SK-N-SH (cell line): ENCODE results near the gene DHRS12. TPM values are rescaled to one million over a fixed set of nuclear protein-coding genes. Genes with fewer than 3 reads are reported as not detected.
A peak's percentile ranks its signal among the peaks of the same experiment; 100 is the strongest.

Experiments
- CTCF ChIA-PET: fragments of 300-600, 350-600 bp; formaldehyde crosslinking; extraction: SDS; loops from one replicate; lab custom pipeline; 2021; lab: Yijun Ruan, JAX
- POLR2A ChIA-PET: fragments of 350-600 bp; sonication (Branson Sonifier 250); formaldehyde crosslinking; extraction: SDS; loops from one replicate; lab custom pipeline; 2020; ENCODE audit warnings: antibody characterized with exemption, inconsistent platforms; lab: Yijun Ruan, JAX
- DNase-seq: peaks from one replicate; pipeline ENCODE4 v3.0.0; 2012
- H2AFZ ChIP-seq: fragments of 200-600 bp; sonication (generic); 2 replicates; pipeline ENCODE4 v1.8.1; 2016; ENCODE audit warnings: antibody characterized with exemption, mild to moderate bottlenecking, low read depth
- H3F3A ChIP-seq: fragments of 200-600 bp; sonication (generic); replicated peaks from 2 replicates; pipeline ENCODE3; 2016; ENCODE audit warnings: antibody characterized with exemption, mild to moderate bottlenecking; ENCODE audit not compliant: insufficient read depth
- H3K27ac ChIP-seq, 2 experiments: fragments of 200-500 bp in 1 of 2; fragments of 200-600 bp in 1 of 2; sonication (Bioruptor generic) in 1 of 2; sonication (generic), shearing (Covaris generic) in 1 of 2; 2 replicates each; pipeline versions ENCODE4 v1.5.1 to v1.6.1; 2014 to 2016; ENCODE audit warnings: low read depth in 2 of 2, inconsistent platforms in 1 of 2, low read length in 1 of 2, mild to moderate bottlenecking in 1 of 2, mixed read lengths in 1 of 2
- H3K27me3 ChIP-seq: fragments of 200-600 bp; sonication (generic), shearing (Covaris generic); 2 replicates; pipeline ENCODE4 v1.6.1; 2016; ENCODE audit warnings: mixed run types; ENCODE audit not compliant: insufficient read depth
- H3K36me3 ChIP-seq, 2 experiments: fragments of 200-500 bp in 1 of 2; fragments of 200-600 bp in 1 of 2; sonication (Bioruptor generic) in 1 of 2; sonication (generic) in 1 of 2; replicated peaks in 1 of 2; 2 replicates each; pipeline versions ENCODE3 to v1.5.1; 2014 to 2016; ENCODE audit warnings: low read length in 1 of 2, mild to moderate bottlenecking in 1 of 2; ENCODE audit not compliant: insufficient read depth in 2 of 2, control insufficient read depth in 1 of 2
- H3K4me1 ChIP-seq, 2 experiments: fragments of 200-500 bp in 1 of 2; fragments of 200-600 bp in 1 of 2; sonication (Bioruptor generic) in 1 of 2; sonication (generic), shearing (Covaris generic) in 1 of 2; 2 replicates each; pipeline versions ENCODE4 v1.5.1 to v1.6.1; 2014 to 2016; ENCODE audit warnings: low read depth in 1 of 2, low read length in 1 of 2, mixed run types in 1 of 2; ENCODE audit not compliant: insufficient read depth in 2 of 2, control insufficient read depth in 1 of 2
- H3K4me2 ChIP-seq: fragments of 200-600 bp; sonication (generic), shearing (Covaris generic); 2 replicates; pipeline ENCODE4 v1.6.1; 2017; ENCODE audit warnings: mixed run types
- H3K4me3 ChIP-seq, 2 experiments: fragments of 200-500 bp in 1 of 2; fragments of 200-600 bp in 1 of 2; sonication (Bioruptor generic) in 1 of 2; sonication (generic), shearing (Covaris generic) in 1 of 2; 2 replicates each; pipeline versions ENCODE4 v1.5.1 to v1.8.1; 2014 to 2016; ENCODE audit warnings: low read depth in 2 of 2, inconsistent platforms in 1 of 2, low read length in 1 of 2, mild to moderate bottlenecking in 1 of 2, mixed read lengths in 1 of 2, moderate library complexity in 1 of 2
- H3K79me2 ChIP-seq: fragments of 200-600 bp; sonication (generic); 2 replicates; pipeline ENCODE4 v1.8.1; 2017; ENCODE audit warnings: mild to moderate bottlenecking; ENCODE audit not compliant: insufficient read depth
- H3K9ac ChIP-seq: fragments of 200-600 bp; sonication (generic); 2 replicates; pipeline ENCODE4 v1.6.1; 2017; ENCODE audit warnings: mixed run types
- H3K9me2 ChIP-seq: fragments of 200-600 bp; sonication (generic); 2 replicates; pipeline ENCODE4 v1.6.1; 2017; ENCODE audit warnings: mixed run types
- H3K9me3 ChIP-seq: fragments of 200-600 bp; sonication (generic); 2 replicates; pipeline ENCODE4 v1.6.1; 2017; ENCODE audit warnings: mixed run types, mild to moderate bottlenecking, moderate library complexity
- H4K20me1 ChIP-seq: fragments of 200-600 bp; sonication (generic); 2 replicates; pipeline ENCODE4 v1.6.1; 2017; ENCODE audit warnings: mild to moderate bottlenecking, mixed run types; ENCODE audit not compliant: insufficient read depth
- CHD2 ChIP-seq: fragments of 150-350 bp; IDR thresholded peaks from 2 replicates; pipeline ENCODE4 v1.6.1; 2018; ENCODE audit warnings: low read length; ENCODE audit not compliant: partially characterized antibody
- ELF1 ChIP-seq: IDR thresholded peaks from 2 replicates; pipeline ENCODE4 v1.4.0; 2012
- EP300 ChIP-seq, 2 experiments: IDR thresholded peaks; 2 replicates each; pipeline versions ENCODE4 v1.4.0 to v1.6.1; 2012; ENCODE audit warnings: borderline replicate concordance in 1 of 2, low read depth in 1 of 2, low read length in 1 of 2
- EZH2phosphoT487 ChIP-seq: fragments of 200-600 bp; sonication (generic); IDR thresholded peaks from 2 replicates; pipeline ENCODE4 v1.6.1; 2017; ENCODE audit warnings: low read depth, mixed run types, mild to moderate bottlenecking, antibody characterized with exemption, moderate library complexity, borderline replicate concordance
- FOSL2 ChIP-seq: IDR thresholded peaks from 2 replicates; pipeline ENCODE4 v1.4.0; 2012; ENCODE audit warnings: low read depth, mild to moderate bottlenecking, moderate library complexity, borderline replicate concordance
- FOXJ3 ChIP-seq: sonication (generic); formaldehyde crosslinking; IDR thresholded peaks from 2 replicates; pipeline ENCODE4 v1.5.1; 2020; ENCODE audit warnings: mild to moderate bottlenecking, missing genetic modification reagents
- FOXM1 ChIP-seq: IDR thresholded peaks from 2 replicates; pipeline ENCODE4 v1.4.0; 2012; ENCODE audit warnings: low read depth, mild to moderate bottlenecking
- GABPA ChIP-seq: IDR thresholded peaks from 2 replicates; pipeline ENCODE4 v1.4.0; 2012; ENCODE audit warnings: low read depth, mild to moderate bottlenecking
- JUND ChIP-seq: IDR thresholded peaks from 2 replicates; pipeline ENCODE4 v1.4.0; 2012
- MEF2A ChIP-seq: IDR thresholded peaks from 2 replicates; pipeline ENCODE4 v1.4.0; 2012; ENCODE audit warnings: low read depth, borderline replicate concordance
- MXI1 ChIP-seq: IDR thresholded peaks from 2 replicates; pipeline ENCODE4 v1.6.1; 2012; ENCODE audit warnings: mild to moderate bottlenecking, low read depth, low read length, improper control_type of control experiment
- NFIC ChIP-seq: IDR thresholded peaks from 2 replicates; pipeline ENCODE4 v1.4.0; 2012; ENCODE audit warnings: borderline replicate concordance
- RAD21 ChIP-seq: IDR thresholded peaks from 2 replicates; pipeline ENCODE4 v1.6.1; 2012; ENCODE audit warnings: mild to moderate bottlenecking, low read length
- RCOR1 ChIP-seq: fragments of 150-350 bp; IDR thresholded peaks from 2 replicates; pipeline ENCODE4 v1.6.1; 2017; ENCODE audit warnings: antibody characterized with exemption, low read length
- RXRA ChIP-seq: IDR thresholded peaks from 2 replicates; pipeline ENCODE4 v1.4.0; 2012; ENCODE audit warnings: low read depth, mild to moderate bottlenecking, borderline replicate concordance
- SMC3 ChIP-seq: IDR thresholded peaks from 2 replicates; pipeline ENCODE4 v1.6.1; 2012; ENCODE audit warnings: low read depth, low read length, improper control_type of control experiment
- TAF1 ChIP-seq: IDR thresholded peaks from 2 replicates; pipeline ENCODE4 v1.6.1; 2012; ENCODE audit warnings: low read depth, mild to moderate bottlenecking, low read length, moderate library complexity, borderline replicate concordance
- YY1 ChIP-seq: IDR thresholded peaks from 2 replicates; pipeline ENCODE4 v1.4.0; 2012; ENCODE audit warnings: low read depth, mild to moderate bottlenecking
- WGBS: methylation state at CpG from one replicate; pipeline ENCODE4 v1.1.6; 2017; ENCODE audit warnings: low lambda C conversion rate; 5-methylcytosine and 5-hydroxymethylcytosine counted together
- polyA plus RNA-seq, 3 experiments: library from polyadenylated mRNA; depleted of rRNA; stranded (reverse); fragments of >200 nt; gene quantifications; 2 replicates each; pipeline ENCODE4 v1.2.3, GENCODE V29; 2012
- TF ChIP-seq, protein P1 (sequence below): fragments of 200-600 bp; sonication (generic); IDR thresholded peaks from 2 replicates; pipeline ENCODE4 v1.6.1; 2017; ENCODE audit warnings: antibody characterized with exemption, mild to moderate bottlenecking, moderate library complexity
- TF ChIP-seq, protein P2 (sequence below): IDR thresholded peaks from 2 replicates; pipeline ENCODE4 v1.4.0; 2012; ENCODE audit warnings: low read depth, borderline replicate concordance
- TF ChIP-seq, protein P3 (sequence below): IDR thresholded peaks from 2 replicates; pipeline ENCODE4 v1.6.1; 2012; ENCODE audit warnings: mild to moderate bottlenecking, low read depth, low read length, moderate library complexity
- TF ChIP-seq, protein P4 (sequence below): IDR thresholded peaks from 2 replicates; pipeline ENCODE4 v1.4.0; 2012; ENCODE audit warnings: low read depth

The DHRS12 gene
- polyA plus RNA-seq, 1 of the 3 experiments (the other 2 are of a cell fraction) = 9.6 TPM

DNA sequence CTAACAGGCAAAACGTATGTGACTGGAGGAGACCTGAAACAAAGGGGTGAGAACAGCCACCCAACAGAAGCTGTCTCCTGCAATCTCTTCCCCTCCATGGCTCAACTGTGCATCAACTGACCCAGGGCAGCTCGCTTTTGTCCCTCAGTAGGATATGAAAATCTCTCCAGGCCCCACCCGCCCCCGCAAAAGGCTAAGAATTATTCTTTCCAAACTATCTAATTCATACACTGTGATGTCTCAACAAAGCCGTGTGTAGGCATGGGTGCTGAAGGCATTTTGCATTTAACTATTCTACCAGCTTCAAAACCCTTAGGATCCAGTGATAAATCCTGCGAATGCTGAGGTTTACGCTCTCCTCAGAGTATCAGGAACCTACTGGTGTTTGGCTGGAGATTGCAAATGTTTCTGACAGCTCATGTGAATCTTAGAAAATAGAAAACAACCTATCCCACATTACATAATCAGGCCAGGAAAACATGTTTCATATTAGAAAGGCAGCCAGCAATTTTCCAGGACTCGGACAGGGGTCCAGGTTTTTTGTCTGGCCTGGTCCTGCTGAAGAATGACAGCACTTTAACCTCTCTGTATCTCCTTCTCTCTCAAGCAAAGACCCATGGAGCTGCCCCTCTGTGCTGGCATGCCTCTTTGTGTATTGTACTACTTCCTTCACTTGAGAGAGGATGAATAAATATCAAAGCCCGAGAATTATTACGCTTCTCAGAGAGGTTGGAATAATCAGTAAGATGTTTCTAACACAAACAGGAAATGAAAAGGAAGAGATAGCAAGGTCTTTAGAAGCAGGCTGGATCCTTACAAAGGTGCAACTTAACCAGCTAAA, 17.3 kb downstream of the DHRS12 start (continued):
- peak; percentile 6; the same call in 1 of the 2 replicates for TF ChIP-seq RAD21
- TF ChIP-seq RCOR1 = no peak

DNA sequence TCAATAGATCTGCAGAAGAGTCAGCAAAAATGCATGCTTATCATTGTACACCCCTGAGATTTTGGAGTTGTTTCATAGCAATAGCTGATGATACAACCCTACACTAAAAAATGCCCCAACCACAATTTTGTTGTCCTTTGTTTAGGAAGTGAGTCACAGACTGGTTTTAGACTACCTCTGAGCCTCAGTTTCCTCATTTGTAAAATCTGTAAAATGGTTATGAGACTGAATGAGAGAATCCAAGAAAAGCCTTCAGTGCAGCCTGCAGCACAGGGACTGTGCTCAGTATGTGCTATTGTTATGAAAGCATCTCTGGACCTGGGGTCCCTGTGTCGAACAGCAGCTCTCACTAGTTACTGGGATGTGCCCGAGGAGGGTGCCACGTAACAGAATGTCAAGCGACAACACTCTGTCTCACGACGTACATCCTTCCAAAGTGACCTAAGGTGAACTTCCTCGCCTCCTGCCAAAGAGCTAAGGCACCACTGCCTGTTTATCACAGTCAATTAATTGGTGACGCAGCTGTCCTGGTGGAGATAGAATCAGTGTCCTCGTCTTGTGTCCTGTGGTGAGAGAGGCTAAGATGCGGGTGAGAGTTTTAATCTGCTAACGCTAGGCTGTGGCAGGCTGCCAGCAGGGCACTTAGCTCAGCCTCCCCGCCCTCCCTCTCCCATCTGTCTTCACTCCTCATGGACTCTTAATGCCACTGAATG, 18.1 kb downstream of the DHRS12 start:
- Histone ChIP-seq H3K4me2 (peak overlapping the region; percentile 76), H2AFZ (peak overlapping the region; percentile 61), H3K9me2 (no peaks in the 10 kb centered on the region), H3K36me3 (no peaks in the 10 kb centered on the region), H3K4me3 (peak overlapping the region in 1 of 2 experiments; percentile 12; a peak in 3 of 4 replicates), H3K27ac (peak overlapping the region; percentile 69 to 100; a peak in 3 of 4 replicates), H3K9me3 (no peaks in the 10 kb centered on the region), H3K4me1 (peaks cover 20 to 55% of the 10 kb centered on the region in 2 experiments), H3F3A (no peaks in the 10 kb centered on the region), H3K79me2 (no peaks in the 10 kb centered on the region), H3K9ac (peak overlapping the region; percentile 21; the same call in 1 of the 2 replicates), H3K27me3 (no peaks in the 10 kb centered on the region), H4K20me1 (no peaks in the 10 kb centered on the region)
- CTCF ChIA-PET = interaction anchor here (0.6 to 4.9 kb wide), 19 partner anchors 8 to 1305 kb away, joined by 3 to 80 read pairs (median 3); no protein-coding TSS in a partner anchor
- 15% methylated on average over 11 of the region's 12 CpGs for WGBS
- POLR2A ChIA-PET = interaction anchor here (0.6 to 2.9 kb wide), 26 partner anchors 8 to 460 kb away, joined by 3 to 32 read pairs (median 4); partner anchors contain the start of gene INTS6
- peak; percentile 85 for DNase-seq
- TF ChIP-seq MXI1 (peak; percentile 88), EZH2phosphoT487 (no peak), FOXJ3 (CRISPR knock-in tag) (peak; percentile 99), MEF2A (no peak), ELF1 (no peak), JUND (no peak), EP300 (IDR thresholded peaks at IDR 0.05; ENCODE audit: borderline replicate concordance in 1 of 2, low read depth in 1 of 2, low read length in 1 of 2) (peak in 1 of 2 experiments; percentile 97; a peak in 2 of 4 replicates), GABPA (no peak), FOSL2 (no peak), RCOR1 (peak; percentile 95), RAD21 (peak; percentile 35), NFIC (peak; percentile 89), SMC3 (no peak), CHD2 (peak; percentile 95), FOXM1 (no peak), TAF1 (no peak), YY1 (no peak), RXRA (peak; percentile 63; the same call in 1 of the 2 replicates)
- TF ChIP-seq, protein P1, sequence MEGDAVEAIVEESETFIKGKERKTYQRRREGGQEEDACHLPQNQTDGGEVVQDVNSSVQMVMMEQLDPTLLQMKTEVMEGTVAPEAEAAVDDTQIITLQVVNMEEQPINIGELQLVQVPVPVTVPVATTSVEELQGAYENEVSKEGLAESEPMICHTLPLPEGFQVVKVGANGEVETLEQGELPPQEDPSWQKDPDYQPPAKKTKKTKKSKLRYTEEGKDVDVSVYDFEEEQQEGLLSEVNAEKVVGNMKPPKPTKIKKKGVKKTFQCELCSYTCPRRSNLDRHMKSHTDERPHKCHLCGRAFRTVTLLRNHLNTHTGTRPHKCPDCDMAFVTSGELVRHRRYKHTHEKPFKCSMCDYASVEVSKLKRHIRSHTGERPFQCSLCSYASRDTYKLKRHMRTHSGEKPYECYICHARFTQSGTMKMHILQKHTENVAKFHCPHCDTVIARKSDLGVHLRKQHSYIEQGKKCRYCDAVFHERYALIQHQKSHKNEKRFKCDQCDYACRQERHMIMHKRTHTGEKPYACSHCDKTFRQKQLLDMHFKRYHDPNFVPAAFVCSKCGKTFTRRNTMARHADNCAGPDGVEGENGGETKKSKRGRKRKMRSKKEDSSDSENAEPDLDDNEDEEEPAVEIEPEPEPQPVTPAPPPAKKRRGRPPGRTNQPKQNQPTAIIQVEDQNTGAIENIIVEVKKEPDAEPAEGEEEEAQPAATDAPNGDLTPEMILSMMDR = no peak
- TF ChIP-seq, protein P2, sequence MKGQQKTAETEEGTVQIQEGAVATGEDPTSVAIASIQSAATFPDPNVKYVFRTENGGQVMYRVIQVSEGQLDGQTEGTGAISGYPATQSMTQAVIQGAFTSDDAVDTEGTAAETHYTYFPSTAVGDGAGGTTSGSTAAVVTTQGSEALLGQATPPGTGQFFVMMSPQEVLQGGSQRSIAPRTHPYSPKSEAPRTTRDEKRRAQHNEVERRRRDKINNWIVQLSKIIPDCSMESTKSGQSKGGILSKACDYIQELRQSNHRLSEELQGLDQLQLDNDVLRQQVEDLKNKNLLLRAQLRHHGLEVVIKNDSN = no peak
- TF ChIP-seq, protein P3, sequence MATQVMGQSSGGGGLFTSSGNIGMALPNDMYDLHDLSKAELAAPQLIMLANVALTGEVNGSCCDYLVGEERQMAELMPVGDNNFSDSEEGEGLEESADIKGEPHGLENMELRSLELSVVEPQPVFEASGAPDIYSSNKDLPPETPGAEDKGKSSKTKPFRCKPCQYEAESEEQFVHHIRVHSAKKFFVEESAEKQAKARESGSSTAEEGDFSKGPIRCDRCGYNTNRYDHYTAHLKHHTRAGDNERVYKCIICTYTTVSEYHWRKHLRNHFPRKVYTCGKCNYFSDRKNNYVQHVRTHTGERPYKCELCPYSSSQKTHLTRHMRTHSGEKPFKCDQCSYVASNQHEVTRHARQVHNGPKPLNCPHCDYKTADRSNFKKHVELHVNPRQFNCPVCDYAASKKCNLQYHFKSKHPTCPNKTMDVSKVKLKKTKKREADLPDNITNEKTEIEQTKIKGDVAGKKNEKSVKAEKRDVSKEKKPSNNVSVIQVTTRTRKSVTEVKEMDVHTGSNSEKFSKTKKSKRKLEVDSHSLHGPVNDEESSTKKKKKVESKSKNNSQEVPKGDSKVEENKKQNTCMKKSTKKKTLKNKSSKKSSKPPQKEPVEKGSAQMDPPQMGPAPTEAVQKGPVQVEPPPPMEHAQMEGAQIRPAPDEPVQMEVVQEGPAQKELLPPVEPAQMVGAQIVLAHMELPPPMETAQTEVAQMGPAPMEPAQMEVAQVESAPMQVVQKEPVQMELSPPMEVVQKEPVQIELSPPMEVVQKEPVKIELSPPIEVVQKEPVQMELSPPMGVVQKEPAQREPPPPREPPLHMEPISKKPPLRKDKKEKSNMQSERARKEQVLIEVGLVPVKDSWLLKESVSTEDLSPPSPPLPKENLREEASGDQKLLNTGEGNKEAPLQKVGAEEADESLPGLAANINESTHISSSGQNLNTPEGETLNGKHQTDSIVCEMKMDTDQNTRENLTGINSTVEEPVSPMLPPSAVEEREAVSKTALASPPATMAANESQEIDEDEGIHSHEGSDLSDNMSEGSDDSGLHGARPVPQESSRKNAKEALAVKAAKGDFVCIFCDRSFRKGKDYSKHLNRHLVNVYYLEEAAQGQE = 0 out of 2 replicates have a peak, but pooled peaks have one; percentile 5
- TF ChIP-seq, protein P4, sequence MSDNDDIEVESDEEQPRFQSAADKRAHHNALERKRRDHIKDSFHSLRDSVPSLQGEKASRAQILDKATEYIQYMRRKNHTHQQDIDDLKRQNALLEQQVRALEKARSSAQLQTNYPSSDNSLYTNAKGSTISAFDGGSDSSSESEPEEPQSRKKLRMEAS = no peak; the same call in 1 of the 2 replicates
